Activated gamma-delta T cell (primary cell): ENCODE data around the gene CSMD2.

Experiments used
- DNase-seq: peaks from one replicate; lab custom pipeline; 2025; lab: John Stamatoyannopoulos, UW

Gene CSMD2

GRCh38 chr1:33852711-33853110, 312.3 kb downstream of the CSMD2 start:
- DNase-seq, result no peak

GRCh38 chr1:33850481-33850880, 314.5 kb downstream of the CSMD2 start:
- no peak for DNase-seq

- no peak for DNase-seq
These were observed 315.8 kb downstream of the CSMD2 start for GRCh38 chr1:33849211-33849610.

GRCh38 chr1:33848205-33848937, 316.7 kb downstream of the CSMD2 start:
- DNase-seq, result no peak

- DNase-seq, result no peak
These were observed 318.2 kb downstream of the CSMD2 start for GRCh38 chr1:33846861-33847260.

GRCh38 chr1:33844166-33844565, 320.9 kb downstream of the CSMD2 start:
- no peak for DNase-seq

GRCh38 chr1:33842348-33842747, 322.7 kb downstream of the CSMD2 start:
- DNase-seq, result no peak

GRCh38 chr1:33841494-33841893, 323.5 kb downstream of the CSMD2 start:
- DNase-seq, result no peak

GRCh38 chr1:33837635-33838034, 327.4 kb downstream of the CSMD2 start:
- DNase-seq, result no peak

GRCh38 chr1:33836911-33837310, 328.1 kb downstream of the CSMD2 start:
- DNase-seq, result no peak

GRCh38 chr1:33828654-33829053, 336.4 kb downstream of the CSMD2 start:
- no peak for DNase-seq

- DNase-seq, result no peak
These were observed 337.0 kb downstream of the CSMD2 start for GRCh38 chr1:33828059-33828458.

GRCh38 chr1:33826711-33827110, 338.3 kb downstream of the CSMD2 start:
- no peak for DNase-seq

GRCh38 chr1:33826311-33826710, 338.7 kb downstream of the CSMD2 start:
- no peak for DNase-seq

GRCh38 chr1:33825506-33825905, 339.5 kb downstream of the CSMD2 start:
- DNase-seq, result no peak

- no peak for DNase-seq
These were observed 340.1 kb downstream of the CSMD2 start for GRCh38 chr1:33824971-33825370.

GRCh38 chr1:33824321-33824720, 340.7 kb downstream of the CSMD2 start:
- no peak for DNase-seq

- no peak for DNase-seq
These were observed 341.2 kb downstream of the CSMD2 start for GRCh38 chr1:33823830-33824229.

GRCh38 chr1:33823401-33823800, 341.6 kb downstream of the CSMD2 start:
- no peak for DNase-seq

- DNase-seq, result no peak
These were observed 342.6 kb downstream of the CSMD2 start for GRCh38 chr1:33822396-33822795.

GRCh38 chr1:33821291-33821690, 343.7 kb downstream of the CSMD2 start:
- DNase-seq, result no peak

- no peak for DNase-seq
These were observed 344.2 kb downstream of the CSMD2 start for GRCh38 chr1:33820804-33821203.

- no peak for DNase-seq
These were observed 345.1 kb downstream of the CSMD2 start for GRCh38 chr1:33819913-33820311.

GRCh38 chr1:33819290-33819912, 345.6 kb downstream of the CSMD2 start:
- no peak for DNase-seq
